H1 (cell line): Measurements from ENCODE around the gene SYK. TPM values are rescaled to one million over a fixed set of nuclear protein-coding genes. Genes with fewer than 3 reads are reported as not detected.
"Not testable (repeated sequence)": the region's sequence is repeated elsewhere in the genome, so short reads cannot be mapped to it uniquely, and the experiment has no call there.

Source experiments
- CTCF ChIA-PET: fragments of 300-600 bp; sonication (Branson Sonifier 250); formaldehyde crosslinking; loops from one replicate; lab custom pipeline; 2021; ENCODE audit not compliant: partially characterized antibody; lab: Charles Lee
- POLR2A ChIA-PET: fragments of 300-600 bp; sonication (Branson Sonifier 250); formaldehyde crosslinking; loops from one replicate; lab custom pipeline; 2021; ENCODE audit warnings: inconsistent platforms; ENCODE audit not compliant: partially characterized antibody; lab: Charles Lee
- DNase-seq, 2 experiments: peaks; one replicate each; pipeline versions ENCODE4 v3.0.0 to v3.0.0-alpha.2; 2010 to 2022; ENCODE audit warnings: low spot score in 2 of 2, low read depth in 1 of 2, mixed read lengths in 1 of 2
- FAIRE-seq: peaks from 2 replicates; lab custom pipeline; 2011; peaks lifted over from hg19 to GRCh38; lab: Jason Lieb, UNC
- H2AFZ ChIP-seq: 2 replicates; pipeline ENCODE4 v1.8.1; 2012; ENCODE audit warnings: low read length, inconsistent platforms
- H2AK5ac ChIP-seq: 2 replicates; pipeline ENCODE4 v1.6.1; 2013; ENCODE audit warnings: low read depth, low read length
- H2BK120ac ChIP-seq: replicated peaks from 2 replicates; pipeline ENCODE3; 2013; ENCODE audit warnings: low read depth, low read length, inconsistent platforms
- H2BK12ac ChIP-seq: 2 replicates; pipeline ENCODE4 v1.6.1; 2013; ENCODE audit warnings: low read depth, low read length
- H2BK15ac ChIP-seq: 2 replicates; pipeline ENCODE4 v1.6.1; 2013; ENCODE audit warnings: low read length
- H2BK20ac ChIP-seq: 2 replicates; pipeline ENCODE4 v1.6.1; 2013; ENCODE audit warnings: low read length
- H2BK5ac ChIP-seq: 2 replicates; pipeline ENCODE4 v1.6.1; 2013; ENCODE audit warnings: low read depth, low read length
- H3K14ac ChIP-seq: 2 replicates; pipeline ENCODE4 v1.6.1; 2013; ENCODE audit warnings: inconsistent platforms; ENCODE audit not compliant: insufficient read length
- H3K18ac ChIP-seq: 2 replicates; pipeline ENCODE4 v1.6.1; 2013; ENCODE audit warnings: low read length; ENCODE audit errors: extremely low read depth
- H3K23ac ChIP-seq: 2 replicates; pipeline ENCODE4 v1.6.1; 2013; ENCODE audit warnings: inconsistent platforms; ENCODE audit not compliant: insufficient read length
- H3K23me2 ChIP-seq: 2 replicates; pipeline ENCODE4 v1.6.1; 2013; ENCODE audit warnings: low read depth, low read length
- H3K27ac ChIP-seq: 2 replicates; pipeline ENCODE4 v1.6.1; 2011; ENCODE audit warnings: low read depth, low read length, inconsistent platforms
- H3K27me3 ChIP-seq, 4 experiments: replicated peaks in 1 of 4; 1 replicate in 1 of 4; 2 replicates in 3 of 4; pipeline versions ENCODE4 v1.6.1 to v1.8.1; 2011 to 2013; ENCODE audit warnings: low read length in 3 of 4, mild to moderate bottlenecking in 3 of 4, inconsistent platforms in 2 of 4, mixed read lengths in 2 of 4, moderate library complexity in 1 of 4; ENCODE audit not compliant: control insufficient read depth in 3 of 4, insufficient read depth in 3 of 4; ENCODE audit errors: extremely low read depth in 1 of 4
- H3K36me3 ChIP-seq, 4 experiments: 2 replicates each; pipeline versions ENCODE4 v1.6.1 to v1.8.1; 2011 to 2013; ENCODE audit warnings: mild to moderate bottlenecking in 4 of 4, low read length in 3 of 4, moderate library complexity in 2 of 4, control low read depth in 1 of 4, inconsistent platforms in 1 of 4; ENCODE audit not compliant: insufficient read depth in 4 of 4, control insufficient read depth in 2 of 4
- H3K4ac ChIP-seq: replicated peaks from 2 replicates; pipeline ENCODE3; 2013; ENCODE audit warnings: low read length, low read depth, mixed read lengths, inconsistent platforms; ENCODE audit not compliant: insufficient read length
- H3K4me1 ChIP-seq, 4 experiments: replicated peaks in 1 of 4; 1 replicate in 1 of 4; 2 replicates in 3 of 4; pipeline versions ENCODE4 v1.6.1 to v1.8.1; 2011 to 2013; ENCODE audit warnings: low read length in 3 of 4, inconsistent platforms in 2 of 4, mixed read lengths in 1 of 4; ENCODE audit not compliant: insufficient read depth in 4 of 4, control insufficient read depth in 3 of 4
- H3K4me2 ChIP-seq, 2 experiments: 2 replicates each; pipeline versions ENCODE4 v1.6.1 to v1.8.1; 2011 to 2013; ENCODE audit warnings: low read depth in 2 of 2, low read length in 2 of 2, control low read depth in 1 of 2, inconsistent platforms in 1 of 2, mild to moderate bottlenecking in 1 of 2; ENCODE audit not compliant: insufficient read depth in 1 of 2
- H3K4me3 ChIP-seq, 4 experiments: fragments of 200-600, 300-600 bp in 1 of 4; sonication (generic), shearing (Covaris generic), sonication (Bioruptor Twin) in 1 of 4; 2 replicates each; pipeline versions ENCODE4 v1.5.1 to v1.8.1; 2011 to 2016; ENCODE audit warnings: low read length in 4 of 4, low read depth in 3 of 4, control low read depth in 2 of 4, inconsistent platforms in 2 of 4, mild to moderate bottlenecking in 2 of 4, mixed read lengths in 1 of 4, moderate library complexity in 1 of 4; ENCODE audit not compliant: insufficient read depth in 2 of 4; ENCODE audit errors: extremely low read depth in 1 of 4
- H3K56ac ChIP-seq: replicated peaks from 2 replicates; pipeline ENCODE3; 2013; ENCODE audit warnings: low read depth, mild to moderate bottlenecking, mixed read lengths, low read length, inconsistent platforms; ENCODE audit not compliant: insufficient read length
- H3K79me1 ChIP-seq: 2 replicates; pipeline ENCODE4 v1.6.1; 2013; ENCODE audit warnings: low read depth, low read length, control low read depth
- H3K79me2 ChIP-seq, 2 experiments: 2 replicates each; pipeline versions ENCODE4 v1.6.1 to v1.8.1; 2012 to 2013; ENCODE audit warnings: low read length in 2 of 2, mild to moderate bottlenecking in 2 of 2, inconsistent platforms in 1 of 2; ENCODE audit not compliant: insufficient read depth in 2 of 2, control insufficient read depth in 1 of 2
- H3K9ac ChIP-seq, 4 experiments: replicated peaks in 1 of 4; 1 replicate in 1 of 4; 2 replicates in 3 of 4; pipeline versions ENCODE4 v1.6.1 to v1.8.1; 2011 to 2013; ENCODE audit warnings: low read depth in 3 of 4, low read length in 3 of 4, control low read depth in 2 of 4, mild to moderate bottlenecking in 2 of 4, moderate library complexity in 2 of 4, inconsistent platforms in 1 of 4; ENCODE audit errors: extremely low read depth in 1 of 4
- H3K9me3 ChIP-seq, 2 experiments: 2 replicates each; pipeline versions ENCODE4 v1.6.1 to v1.8.1; 2012 to 2013; ENCODE audit warnings: mild to moderate bottlenecking in 2 of 2, moderate library complexity in 2 of 2, control low read depth in 1 of 2, inconsistent platforms in 1 of 2, low read depth in 1 of 2, low read length in 1 of 2, mixed read lengths in 1 of 2; ENCODE audit not compliant: insufficient read depth in 2 of 2
- H4K20me1 ChIP-seq, 2 experiments: replicated peaks in 1 of 2; 2 replicates each; pipeline versions ENCODE3 to v1.8.1; 2011 to 2013; ENCODE audit warnings: inconsistent platforms in 2 of 2, low read length in 2 of 2, mild to moderate bottlenecking in 1 of 2; ENCODE audit not compliant: insufficient read depth in 2 of 2, control insufficient read depth in 1 of 2
- H4K5ac ChIP-seq: 2 replicates; pipeline ENCODE4 v1.6.1; 2013; ENCODE audit warnings: low read length, low read depth, mixed read lengths, inconsistent platforms; ENCODE audit not compliant: insufficient read length
- H4K8ac ChIP-seq: 2 replicates; pipeline ENCODE4 v1.8.0; 2013; ENCODE audit warnings: mild to moderate bottlenecking, moderate library complexity, low read length, inconsistent platforms; ENCODE audit not compliant: insufficient read depth; ENCODE audit errors: extremely low read depth
- H4K91ac ChIP-seq: replicated peaks from 2 replicates; pipeline ENCODE3; 2013; ENCODE audit warnings: low read length, mixed read lengths, inconsistent platforms; ENCODE audit not compliant: insufficient read length
- JUND ChIP-seq: IDR thresholded peaks from 2 replicates; pipeline ENCODE4 v1.6.1; 2011; ENCODE audit warnings: mild to moderate bottlenecking, improper control_type of control experiment, low read length
- RAD21 ChIP-seq, 2 experiments: IDR thresholded peaks in 1 of 2; conservative IDR thresholded peaks in 1 of 2; 2 replicates each; pipeline ENCODE4 v1.6.1; 2011; ENCODE audit warnings: low read depth in 2 of 2, low read length in 2 of 2, improper control_type of control experiment in 1 of 2, inconsistent platforms in 1 of 2, mild to moderate bottlenecking in 1 of 2, moderate library complexity in 1 of 2
- WGBS, 2 experiments: shearing (Covaris generic) in 1 of 2; methylation state at CpG; one replicate each; pipeline versions ENCODE4 v1.1.6 to v1.1.7; 2013 to 2015; ENCODE audit warnings: low lambda C conversion rate in 2 of 2, mixed read lengths in 2 of 2, inconsistent platforms in 1 of 2, low coverage in 1 of 2, missing lambda C conversion rate in 1 of 2; ENCODE audit not compliant: insufficient replicate concordance in 2 of 2, insufficient coverage in 1 of 2, insufficient read length in 1 of 2; ENCODE audit errors: extremely low coverage in 1 of 2, missing lambda C conversion rate in 1 of 2; 5-methylcytosine and 5-hydroxymethylcytosine counted together
- polyA plus RNA-seq, 7 experiments: library from polyadenylated mRNA; depleted of rRNA in 3 of 7; stranded (reverse) in 5 of 7; unstranded in 2 of 7; fragments of >200 nt in 5 of 7; fragments of 200-250 nt in 2 of 7; gene quantifications; 1 replicate in 5 of 7; 2 replicates in 1 of 7; 4 replicates in 1 of 7; pipeline versions ENCODE4 v1.2.1 to v1.2.3, GENCODE V29; 2011 to 2013; ENCODE audit warnings: missing spikeins in 2 of 7, mixed read lengths in 2 of 7
- total RNA-seq: library from RNA; stranded (reverse); fragmentation: NEBNext Ultra II Directional; extraction: Animal tissue kit (Norgen Biotek cat#: 25700); gene quantifications from 2 replicates; pipeline ENCODE4 v1.2.1, GENCODE V29; 2021
- TF ChIP-seq, protein P1 (sequence below), 3 experiments: IDR thresholded peaks; 1 replicate in 2 of 3; 2 replicates in 1 of 3; pipeline versions ENCODE4 v1.5.1 to v1.6.1; 2011; ENCODE audit warnings: low read length in 3 of 3, mild to moderate bottlenecking in 3 of 3, inconsistent platforms in 2 of 3, low read depth in 1 of 3, moderate library complexity in 1 of 3; ENCODE audit not compliant: insufficient read depth in 1 of 3; ENCODE audit errors: control extremely low read depth in 1 of 3

The SYK gene
- total and polyA plus RNA-seq, 2 of the 8 experiments (the other 6 are each of a cell fraction or from before 2014, with no cell fraction given) = 1.5 to 4.4 TPM

DNA sequence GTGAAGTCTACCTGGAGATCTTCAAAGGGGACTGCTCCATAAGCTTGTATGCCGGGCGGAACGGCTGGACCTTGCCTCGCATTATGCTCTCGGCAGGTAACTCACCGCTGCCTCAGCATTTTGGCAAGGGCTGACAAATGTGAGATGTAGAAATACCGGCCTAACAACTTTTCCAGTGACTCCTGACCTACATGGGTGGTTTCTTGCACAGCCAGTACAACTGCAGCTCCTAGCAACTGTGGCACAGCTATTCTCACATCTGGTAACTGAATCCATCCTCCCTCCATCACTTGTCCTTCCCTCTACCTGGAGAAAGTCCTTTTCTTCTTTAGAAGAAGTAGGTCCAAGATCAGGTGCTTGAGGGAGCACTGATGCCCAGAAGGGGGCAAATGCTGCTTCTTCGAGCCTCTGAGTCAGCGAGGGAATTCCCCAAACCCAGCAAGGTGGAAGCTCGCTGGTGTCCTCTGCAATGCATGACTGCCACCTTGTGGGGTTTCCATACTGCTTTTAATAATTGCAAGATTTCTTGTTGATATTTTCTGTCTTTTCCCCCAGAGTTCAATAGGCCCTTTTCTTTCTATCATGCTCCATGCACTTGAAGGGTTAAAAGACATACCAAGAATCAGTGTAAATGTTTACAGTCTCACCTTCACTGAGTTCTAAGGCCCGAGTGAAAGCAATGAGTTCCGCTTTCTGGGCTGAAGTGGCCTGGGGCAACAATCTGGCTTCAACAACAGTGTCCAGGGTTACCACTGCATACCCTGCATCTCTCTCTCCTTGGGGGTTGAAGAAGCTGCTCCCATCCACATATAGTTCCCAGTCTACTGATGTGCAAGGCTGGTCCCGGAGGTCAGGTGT lies 45.9 kb upstream of the SYK start:
- H3K79me2 ChIP-seq, H2BK12ac ChIP-seq, H2BK15ac ChIP-seq, H2AFZ ChIP-seq, H3K56ac ChIP-seq, H3K23ac ChIP-seq, H4K20me1 ChIP-seq, H2BK120ac ChIP-seq, H2BK5ac ChIP-seq, H3K27me3 ChIP-seq, H2AK5ac ChIP-seq, H3K18ac ChIP-seq, FAIRE-seq, H4K91ac ChIP-seq, H3K4ac ChIP-seq, H3K27ac ChIP-seq, H3K9ac ChIP-seq, H4K5ac ChIP-seq, H3K79me1 ChIP-seq, H4K8ac ChIP-seq, H3K9me3 ChIP-seq, H3K36me3 ChIP-seq, H3K4me2 ChIP-seq, H2BK20ac ChIP-seq, POLR2A ChIA-PET, H3K4me3 ChIP-seq, H3K23me2 ChIP-seq, H3K4me1 ChIP-seq, H3K14ac ChIP-seq: not testable (repeated sequence)
- CTCF ChIA-PET = interaction anchor here (0.7 to 2.5 kb wide), 9 partner anchors 9 to 613 kb away, joined by 3 to 8 read pairs (median 4); no protein-coding TSS in a partner anchor
- DNase-seq = peak; percentile 29 to 58
- TF ChIP-seq JUND = peak; percentile 64
- TF ChIP-seq, protein P1, sequence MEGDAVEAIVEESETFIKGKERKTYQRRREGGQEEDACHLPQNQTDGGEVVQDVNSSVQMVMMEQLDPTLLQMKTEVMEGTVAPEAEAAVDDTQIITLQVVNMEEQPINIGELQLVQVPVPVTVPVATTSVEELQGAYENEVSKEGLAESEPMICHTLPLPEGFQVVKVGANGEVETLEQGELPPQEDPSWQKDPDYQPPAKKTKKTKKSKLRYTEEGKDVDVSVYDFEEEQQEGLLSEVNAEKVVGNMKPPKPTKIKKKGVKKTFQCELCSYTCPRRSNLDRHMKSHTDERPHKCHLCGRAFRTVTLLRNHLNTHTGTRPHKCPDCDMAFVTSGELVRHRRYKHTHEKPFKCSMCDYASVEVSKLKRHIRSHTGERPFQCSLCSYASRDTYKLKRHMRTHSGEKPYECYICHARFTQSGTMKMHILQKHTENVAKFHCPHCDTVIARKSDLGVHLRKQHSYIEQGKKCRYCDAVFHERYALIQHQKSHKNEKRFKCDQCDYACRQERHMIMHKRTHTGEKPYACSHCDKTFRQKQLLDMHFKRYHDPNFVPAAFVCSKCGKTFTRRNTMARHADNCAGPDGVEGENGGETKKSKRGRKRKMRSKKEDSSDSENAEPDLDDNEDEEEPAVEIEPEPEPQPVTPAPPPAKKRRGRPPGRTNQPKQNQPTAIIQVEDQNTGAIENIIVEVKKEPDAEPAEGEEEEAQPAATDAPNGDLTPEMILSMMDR (IDR thresholded peaks at IDR 0.05; ENCODE audit: control extremely low read depth in 1 of 3, insufficient read depth in 1 of 3, low read depth in 1 of 3, low read length in 3 of 3) = peak in 2 of 3 experiments; percentile 47 to 66; a peak in 3 of 4 replicates
- TF ChIP-seq RAD21 (IDR thresholded peaks at IDR 0.05 in 1 of 2, conservative IDR thresholded peaks at IDR 0.05 in 1 of 2; ENCODE audit: low read depth in 2 of 2, low read length in 2 of 2) = peak; percentile 68 to 73
- 69% methylated on average over 9 of the region's 13 CpGs; no CpG with 5 or more reads in 1 of the 2 experiments for WGBS, 2 experiments
